CD4-positive, alpha-beta T cell (primary cell): ENCODE measurements around the gene VIPAS39. TPM values are rescaled to one million over a fixed set of nuclear protein-coding genes. Genes with fewer than 3 reads are reported as not detected.

Experiments used
- ATAC-seq: fragments of 200-7000 bp; cut with Tn5 transposase; one replicate; pipeline ENCODE4 v1.10.0; 2022; ENCODE audit warnings: mild to moderate bottlenecking; ENCODE audit not compliant: poor library complexity
- CTCF ChIA-PET: fragments of 350-600 bp; sonication (Branson Sonifier 250); formaldehyde crosslinking; loops from one replicate; lab custom pipeline; 2021; ENCODE audit warnings: antibody characterized with exemption, inconsistent platforms; lab: Charles Lee
- POLR2A ChIA-PET: fragments of 350-600 bp; sonication (Branson Sonifier 250); formaldehyde crosslinking; loops from one replicate; lab custom pipeline; 2021; ENCODE audit warnings: antibody characterized with exemption, inconsistent platforms; lab: Charles Lee
- DNase-seq, 14 experiments: peaks; one replicate each; pipeline ENCODE4 v3.0.0-alpha.2; 2013 to 2020; ENCODE audit warnings: mixed read lengths in 2 of 14
- H3K27ac ChIP-seq, 2 donors: one replicate each; pipeline versions ENCODE4 v1.5.1 to v1.7.0; 2013; ENCODE audit warnings: low read length in 2 of 2, low read depth in 1 of 2, mild to moderate bottlenecking in 1 of 2
- H3K27me3 ChIP-seq, 2 experiments: 1 replicate in 1 of 2; 2 replicates in 1 of 2; pipeline versions ENCODE4 v1.6.1 to v1.7.0; 2013; ENCODE audit warnings: low read length in 2 of 2, control low read depth in 1 of 2, mild to moderate bottlenecking in 1 of 2, moderate library complexity in 1 of 2; ENCODE audit not compliant: insufficient read depth in 2 of 2, control insufficient read depth in 1 of 2
- H3K36me3 ChIP-seq: one replicate; pipeline ENCODE4 v1.6.1; 2013; ENCODE audit warnings: low read length, control low read depth; ENCODE audit not compliant: insufficient read depth
- H3K4me1 ChIP-seq: one replicate; pipeline ENCODE4 v1.6.1; 2013; ENCODE audit warnings: low read length, control low read depth; ENCODE audit not compliant: insufficient read depth
- H3K4me3 ChIP-seq: one replicate; pipeline ENCODE4 v1.5.1; 2013; ENCODE audit warnings: mild to moderate bottlenecking, low read length, moderate library complexity
- H3K9me3 ChIP-seq, 2 experiments: 1 replicate in 1 of 2; 2 replicates in 1 of 2; pipeline versions ENCODE4 v1.6.1 to v1.7.0; 2013; ENCODE audit warnings: low read length in 2 of 2, mild to moderate bottlenecking in 2 of 2, control low read depth in 1 of 2, moderate library complexity in 1 of 2; ENCODE audit not compliant: control insufficient read depth in 1 of 2, insufficient read depth in 1 of 2
- H3K27ac Mint-ChIP-seq: one replicate; pipeline ENCODE4 v1.8.0; 2020; ENCODE audit warnings: mixed read lengths
- H3K27me3 Mint-ChIP-seq: one replicate; pipeline ENCODE4 v1.8.0; 2021; ENCODE audit warnings: mixed read lengths
- H3K36me3 Mint-ChIP-seq: one replicate; pipeline ENCODE4 v1.8.0; 2021; ENCODE audit warnings: low read depth, mixed read lengths
- H3K4me1 Mint-ChIP-seq: one replicate; pipeline ENCODE4 v1.8.0; 2021; ENCODE audit warnings: low read depth, mixed read lengths
- H3K4me3 Mint-ChIP-seq: one replicate; pipeline ENCODE4 v1.8.0; 2020; ENCODE audit warnings: mild to moderate bottlenecking, mixed read lengths
- H3K9me3 Mint-ChIP-seq: one replicate; pipeline ENCODE4 v1.8.0; 2020; ENCODE audit warnings: mixed read lengths
- CTCF ChIP-seq: fragments of 200-600 bp; IDR thresholded peaks from one replicate; pipeline ENCODE4 v1.8.0; 2022; ENCODE audit warnings: antibody characterized with exemption, mild to moderate bottlenecking
- intact Hi-C, 2 experiments: fragments of 100-400 bp; cut with DNase I in 1 of 2; cut with micrococcal nuclease in 1 of 2; formaldehyde crosslinking; loops; one replicate each; pipeline versions ENCODE4 v1.15.1 to v1.9.0; 2023 to 2025; cut with DNase I, micrococcal nuclease
- total RNA-seq, 174 experiments: library from RNA in 2 of 174; stranded (reverse) in 2 of 174; gene quantifications; one replicate each; pipeline ENCODE4 v1.2.3 and lab custom pipeline; 2021 to 2026

The VIPAS39 gene
- total RNA-seq, 2 experiments from 2014 or later = 7.6 to 8.7 TPM

- H3K4me3 Mint-ChIP-seq = no peak overlapping the region
- POLR2A ChIA-PET = no interaction called here
- H3K4me1 ChIP-seq = no peaks in the 10 kb centered on the region
- H3K27ac Mint-ChIP-seq = no peak overlapping the region
- H3K4me1 Mint-ChIP-seq = no peaks in the 10 kb centered on the region
- H3K4me3 ChIP-seq = no peak overlapping the region
- CTCF ChIA-PET = no interaction called here
- no peak for DNase-seq
- H3K9me3 Mint-ChIP-seq = no peaks in the 10 kb centered on the region
- H3K36me3 ChIP-seq = no peaks in the 10 kb centered on the region
- no peaks in the 10 kb centered on the region for H3K9me3 ChIP-seq
- no peaks in the 10 kb centered on the region for H3K27me3 ChIP-seq
- no peak overlapping the region for H3K27ac ChIP-seq
- no peak for TF ChIP-seq CTCF
- intact Hi-C loops = no loop called here
- H3K36me3 Mint-ChIP-seq = no peaks in the 10 kb centered on the region
- ATAC-seq = no peak
- H3K27me3 Mint-ChIP-seq = no peaks in the 10 kb centered on the region
Measured at GRCh38 chr14:77485256-77485655, 27.9 kb upstream of the VIPAS39 start.

GRCh38 chr14:77482422-77482821 is 25.0 kb upstream of the VIPAS39 start:
- ChIA-PET POLR2A (no interaction called here), CTCF (no interaction called here)
- ATAC-seq = no peak
- no peak overlapping the region for H3K27ac ChIP-seq
- H3K9me3 Mint-ChIP-seq = no peaks in the 10 kb centered on the region
- H3K27me3 Mint-ChIP-seq = no peaks in the 10 kb centered on the region
- H3K4me3 ChIP-seq = no peak overlapping the region
- no peaks in the 10 kb centered on the region for H3K4me1 ChIP-seq
- H3K36me3 ChIP-seq = no peaks in the 10 kb centered on the region
- no peak overlapping the region for H3K27ac Mint-ChIP-seq
- H3K4me1 Mint-ChIP-seq = no peaks in the 10 kb centered on the region
- DNase-seq = no peak
- intact Hi-C loops = no loop called here
- no peaks in the 10 kb centered on the region for H3K9me3 ChIP-seq
- H3K4me3 Mint-ChIP-seq = no peak overlapping the region
- no peaks in the 10 kb centered on the region for H3K27me3 ChIP-seq
- H3K36me3 Mint-ChIP-seq = no peaks in the 10 kb centered on the region
- no peak for TF ChIP-seq CTCF

- TF ChIP-seq CTCF = no peak
- H3K9me3 ChIP-seq = no peaks in the 10 kb centered on the region
- no peak for ATAC-seq
- no peak overlapping the region for H3K4me3 Mint-ChIP-seq
- no peaks in the 10 kb centered on the region for H3K36me3 ChIP-seq
- CTCF ChIA-PET = no interaction called here
- no peaks in the 10 kb centered on the region for H3K4me1 Mint-ChIP-seq
- DNase-seq = no peak
- no peaks in the 10 kb centered on the region for H3K9me3 Mint-ChIP-seq
- no peaks in the 10 kb centered on the region for H3K27me3 ChIP-seq
- no peak overlapping the region for H3K27ac ChIP-seq
- H3K36me3 Mint-ChIP-seq = no peaks in the 10 kb centered on the region
- POLR2A ChIA-PET = no interaction called here
- no peak overlapping the region for H3K4me3 ChIP-seq
- no peaks in the 10 kb centered on the region for H3K27me3 Mint-ChIP-seq
- intact Hi-C loops = no loop called here
- H3K27ac Mint-ChIP-seq = no peak overlapping the region
- no peaks in the 10 kb centered on the region for H3K4me1 ChIP-seq
Measured at GRCh38 chr14:77478796-77479195, 21.4 kb upstream of the VIPAS39 start.
